K562 (cell line): ENCODE data around the gene BACH1. TPM values are rescaled to one million over a fixed set of nuclear protein-coding genes. Genes with fewer than 3 reads are reported as not detected.

Experiments used
- ATAC-seq: fragments of 200-7000 bp; cut with Tn5 transposase; 3 replicates; pipeline ENCODE4 v1.9.1; 2020; ENCODE audit warnings: moderate library complexity
- BruUV-seq: library from RNA; stranded (reverse); fragments of 400-500 nt; replicated peaks from 2 replicates; lab custom pipeline; 2021; lab: Mats Ljungman, UMichigan
- CTCF ChIA-PET: fragments of 300-600 bp; formaldehyde crosslinking; extraction: SDS; loops from one replicate; lab custom pipeline; 2021; ENCODE audit warnings: low intra/inter-chr PET ratio; lab: Yijun Ruan, JAX
- POLR2A ChIA-PET: fragments of 300-600, 350-650 bp; sonication (Branson Sonifier 250); formaldehyde crosslinking; extraction: SDS; loops from one replicate; lab custom pipeline; 2021; ENCODE audit warnings: antibody characterized with exemption, inconsistent platforms; lab: Yijun Ruan, JAX
- DNase-seq, 4 experiments: peaks; one replicate each; pipeline versions ENCODE4 v3.0.0 to v3.0.0-alpha.2; 2011 to 2018; ENCODE audit warnings: low spot score in 3 of 4, mixed read lengths in 3 of 4; ENCODE audit errors: extremely low read depth in 1 of 4
- FAIRE-seq: peaks from 2 replicates; lab custom pipeline; 2011; peaks lifted over from hg19 to GRCh38; lab: Jason Lieb, UNC
- H2AFZ ChIP-seq: 2 replicates; pipeline ENCODE4 v1.6.0; 2011; ENCODE audit warnings: low read depth, low read length, control low read depth, inconsistent platforms
- H3K27ac ChIP-seq: fragments of 200-600 bp; 3 replicates; pipeline ENCODE4 v1.8.0; 2011; ENCODE audit warnings: low read depth, mild to moderate bottlenecking, control low read depth, inconsistent platforms, low read length, moderate library complexity, mixed read lengths; ENCODE audit errors: extremely low read depth
- H3K27me3 ChIP-seq, 2 experiments: fragments of 300-600 bp in 1 of 2; 2 replicates in 1 of 2; 3 replicates in 1 of 2; pipeline versions ENCODE4 v1.6.0 to v1.8.0; 2011; ENCODE audit warnings: inconsistent platforms in 2 of 2, low read length in 2 of 2, mild to moderate bottlenecking in 1 of 2, mixed read lengths in 1 of 2, moderate library complexity in 1 of 2; ENCODE audit not compliant: control insufficient read depth in 2 of 2, insufficient read depth in 2 of 2
- H3K36me3 ChIP-seq: fragments of 300-600 bp; 3 replicates; pipeline ENCODE4 v1.8.0; 2011; ENCODE audit warnings: mild to moderate bottlenecking, low read length, inconsistent platforms; ENCODE audit not compliant: control insufficient read depth, insufficient read depth
- H3K4me1 ChIP-seq, 2 experiments: fragments of 200-600 bp in 1 of 2; replicated peaks in 1 of 2; 2 replicates in 1 of 2; 3 replicates in 1 of 2; pipeline versions ENCODE4 v1.5.1 to v1.8.0; 2011; ENCODE audit warnings: inconsistent platforms in 2 of 2, low read length in 2 of 2, mild to moderate bottlenecking in 1 of 2, mixed read lengths in 1 of 2, moderate library complexity in 1 of 2; ENCODE audit not compliant: control insufficient read depth in 2 of 2, insufficient read depth in 2 of 2
- H3K4me2 ChIP-seq: 2 replicates; pipeline ENCODE4 v1.6.1; 2011; ENCODE audit warnings: low read length, control low read depth, inconsistent platforms, mixed read lengths; ENCODE audit not compliant: insufficient read depth
- H3K4me3 ChIP-seq: fragments of 200-600 bp; sonication (generic), shearing (Covaris generic); 2 replicates; pipeline ENCODE4 v1.5.1; 2016; ENCODE audit warnings: control low read depth, inconsistent platforms
- H3K79me2 ChIP-seq: fragments of 200-600 bp; 3 replicates; pipeline ENCODE4 v1.8.0; 2011; ENCODE audit warnings: low read length, inconsistent platforms; ENCODE audit not compliant: control insufficient read depth, insufficient read depth
- H3K9ac ChIP-seq, 2 experiments: 2 replicates each; pipeline versions ENCODE4 v1.6.0 to v1.6.1; 2011; ENCODE audit warnings: low read depth in 2 of 2, low read length in 2 of 2, control low read depth in 1 of 2, inconsistent platforms in 1 of 2, mild to moderate bottlenecking in 1 of 2, mixed read lengths in 1 of 2; ENCODE audit not compliant: insufficient read depth in 1 of 2
- H3K9me1 ChIP-seq: one replicate; pipeline ENCODE4 v1.6.0; 2011; ENCODE audit warnings: inconsistent platforms, mild to moderate bottlenecking, low read length, moderate library complexity; ENCODE audit not compliant: control insufficient read depth, insufficient read depth
- H3K9me3 ChIP-seq: replicated peaks from 2 replicates; pipeline ENCODE4 v1.5.1; 2011; ENCODE audit warnings: low read depth, low read length, inconsistent platforms; ENCODE audit not compliant: control insufficient read depth, insufficient read depth
- H4K20me1 ChIP-seq: replicated peaks from 2 replicates; pipeline ENCODE4 v1.6.1; 2011; ENCODE audit warnings: low read length, inconsistent platforms, mixed read lengths; ENCODE audit not compliant: control insufficient read depth, insufficient read depth
- C11orf30 ChIP-seq: fragments of 450-650 bp; IDR thresholded peaks from 2 replicates; pipeline ENCODE4 v1.6.1; 2016; ENCODE audit warnings: low read depth, mild to moderate bottlenecking
- CEBPB ChIP-seq: fragments of 450-650 bp; IDR thresholded peaks from 2 replicates; pipeline ENCODE4 v1.6.1; 2016; ENCODE audit warnings: missing genetic modification characterization, missing compliant biosample characterization
- CEBPG ChIP-seq, 3 experiments: fragments of 200-800 bp in 1 of 3; sonication (Bioruptor generic) in 1 of 3; sonication (generic) in 1 of 3; formaldehyde crosslinking in 1 of 3; IDR thresholded peaks in 2 of 3; conservative IDR thresholded peaks in 1 of 3; 2 replicates each; pipeline versions ENCODE4 v1.6.1 to v1.8.0; 2016 to 2022; ENCODE audit warnings: missing compliant biosample characterization in 2 of 3, missing genetic modification characterization in 2 of 3, mild to moderate bottlenecking in 1 of 3, missing genetic modification reagents in 1 of 3
- GATAD2A ChIP-seq: fragments of 450-650 bp; IDR thresholded peaks from 2 replicates; pipeline ENCODE4 v1.6.1; 2017
- KLF10 ChIP-seq: fragments of 250-450 bp; sonication (Bioruptor Pico); IDR thresholded peaks from 2 replicates; pipeline ENCODE4 v1.6.1; 2021; ENCODE audit warnings: matching md5 sums
- MEIS2 ChIP-seq: fragments of 450-650 bp; IDR thresholded peaks from 2 replicates; pipeline ENCODE4 v1.6.1; 2014; ENCODE audit warnings: mild to moderate bottlenecking; ENCODE audit not compliant: partially characterized antibody
- MIER1 ChIP-seq: fragments of 450-650 bp; IDR thresholded peaks from 2 replicates; pipeline ENCODE4 v1.6.1; 2016; ENCODE audit warnings: antibody characterized with exemption, mild to moderate bottlenecking, low read depth
- TGIF2 ChIP-seq: sonication (generic); formaldehyde crosslinking; IDR thresholded peaks from 2 replicates; pipeline ENCODE4 v1.8.1; 2022; ENCODE audit warnings: mild to moderate bottlenecking, missing genetic modification reagents, moderate library complexity
- ZNF695 ChIP-seq: fragments of 450-650 bp; formaldehyde crosslinking; IDR thresholded peaks from 2 replicates; pipeline ENCODE4 v1.4.0; 2020; ENCODE audit warnings: mild to moderate bottlenecking, moderate library complexity
- WGBS: fragments of 100-300 bp; shearing (Covaris generic); methylation state at CpG from one replicate; pipeline ENCODE4 v1.1.6; 2016; ENCODE audit warnings: low coverage, mixed read lengths; ENCODE audit not compliant: insufficient coverage; ENCODE audit errors: missing lambda C conversion rate; 5-methylcytosine and 5-hydroxymethylcytosine counted together
- in situ Hi-C: fragments of 300-500 bp; cut with MboI; formaldehyde crosslinking; loops from 4 replicates; pipeline ENCODE4 v1.15.0; 2018; ENCODE audit warnings: inconsistent platforms, mixed read lengths
- intact Hi-C: fragments of 100-400 bp; cut with micrococcal nuclease; formaldehyde crosslinking; loops from 2 replicates; pipeline ENCODE4 v1.14.2; 2022
- polyA plus RNA-seq, 8 experiments: library from polyadenylated mRNA; depleted of rRNA in 4 of 8; stranded (reverse) in 5 of 8; unstranded in 3 of 8; fragments of >200 nt; fragmentation: Nextera tagmentation in 2 of 8; fragmentation: Illumina TruSeq in 1 of 8; extraction: Ambion mirVana in 2 of 8; extraction: Trizol in 1 of 8; gene quantifications; 2 replicates each; pipeline versions ENCODE4 v1.2.1 to v1.2.3, GENCODE V29; 2011 to 2014; ENCODE audit warnings: inconsistent platforms in 1 of 8, missing spikeins in 1 of 8
- total RNA-seq, 7 experiments: library from RNA; depleted of rRNA in 6 of 7; stranded (reverse); fragments of >200 nt in 6 of 7; fragmentation: Illumina TruSeq in 2 of 7; extraction: Trizol in 2 of 7; gene quantifications; 2 replicates each; pipeline versions ENCODE4 v1.2.1 to v1.2.3, GENCODE V29; 2011 to 2021; ENCODE audit warnings: low replicate concordance in 1 of 7

BACH1 gene
- total and polyA plus RNA-seq, 9 of the 15 experiments (the other 6 are each of a cell fraction or from before 2014, with no cell fraction given) = 10.6 to 58.5 (median 28.6) TPM

- H3K9me1 ChIP-seq = no peaks in the 10 kb centered on the region
- CTCF ChIA-PET = no interaction called here
- no peak for DNase-seq
- no peaks in the 10 kb centered on the region for H3K36me3 ChIP-seq
- in situ Hi-C loops = no loop called here
- no peaks in the 10 kb centered on the region for H3K79me2 ChIP-seq
- H3K27me3 ChIP-seq = no peaks in the 10 kb centered on the region
- no peak overlapping the region for H2AFZ ChIP-seq
- TF ChIP-seq CEBPG (CRISPR knock-in tag; IDR thresholded peaks at IDR 0.05) (no peak), CEBPG (tag; conservative IDR thresholded peaks at IDR 0.05 in 1 of 2, IDR thresholded peaks at IDR 0.05 in 1 of 2) (peak; percentile 62 to 95), C11orf30 (no peak), CEBPB (tag) (peak; percentile 89)
- TF ChIP-seq, all 486 proteins: peak for 2
- BruUV-seq = no TSS peak
- H3K9ac ChIP-seq = no peak overlapping the region
- no peaks in the 10 kb centered on the region for H3K9me3 ChIP-seq
- POLR2A ChIA-PET = no interaction called here
- ATAC-seq (no peak), FAIRE-seq (no peak)
- H4K20me1 ChIP-seq = no peaks in the 10 kb centered on the region
- no peak overlapping the region for H3K4me2 ChIP-seq
- H3K4me1 ChIP-seq = no peaks in the 10 kb centered on the region; a peak in 1 of 5 replicates
- intact Hi-C loops = no loop called here
- H3K4me3 ChIP-seq = no peak overlapping the region
- H3K27ac ChIP-seq = no peak overlapping the region
- WGBS = 31% methylated on average over 2 of the region's 2 CpGs
Observed at GRCh38 chr21:29257701-29258100, 41.0 kb upstream of the BACH1 start.

- POLR2A ChIA-PET = no interaction called here
- H3K9ac ChIP-seq = no peak overlapping the region
- no peak for TF ChIP-seq ZNF695 (CRISPR knock-in tag)
- TF ChIP-seq KLF10 (CRISPR knock-in tag) = no peak
- TF ChIP-seq CEBPB (tag) = peak; percentile 58
- no peak for TF ChIP-seq MEIS2
- TF ChIP-seq GATAD2A = no peak
- no peak for TF ChIP-seq CEBPG (CRISPR knock-in tag; IDR thresholded peaks at IDR 0.05)
- TF ChIP-seq CEBPG (tag; conservative IDR thresholded peaks at IDR 0.05 in 1 of 2, IDR thresholded peaks at IDR 0.05 in 1 of 2) = 0 out of 4 replicates have a peak, but pooled peaks have one; percentile 28 to 37
- no peak for TF ChIP-seq MIER1
- no peak for TF ChIP-seq TGIF2 (CRISPR knock-in tag)
- no peak overlapping the region for H3K4me2 ChIP-seq
- no TSS peak for BruUV-seq
- 0% methylated on average over 5 of the region's 5 CpGs for WGBS
- no peaks in the 10 kb centered on the region for H3K27me3 ChIP-seq
- no peaks in the 10 kb centered on the region for H3K36me3 ChIP-seq
- intact Hi-C loops = no loop called here
- FAIRE-seq (no peak), ATAC-seq (no peak), DNase-seq (no peak)
- H2AFZ ChIP-seq = no peak overlapping the region
- no peaks in the 10 kb centered on the region for H3K9me3 ChIP-seq
- CTCF ChIA-PET = no interaction called here
- H4K20me1 ChIP-seq = no peaks in the 10 kb centered on the region
- H3K27ac ChIP-seq = no peak overlapping the region
- in situ Hi-C loops = no loop called here
- H3K4me1 ChIP-seq = no peaks in the 10 kb centered on the region; a peak in 1 of 5 replicates
- H3K9me1 ChIP-seq = no peaks in the 10 kb centered on the region
- H3K4me3 ChIP-seq = no peak overlapping the region
- H3K79me2 ChIP-seq = no peaks in the 10 kb centered on the region
Observed at GRCh38 chr21:29258626-29259338, 39.9 kb upstream of the BACH1 start.
